ENCODE measurements around the gene BIRC6. TPM values are rescaled to one million over a fixed set of nuclear protein-coding genes. Genes with fewer than 3 reads are reported as not detected.
"Not testable (repeated sequence)": the region's sequence is repeated elsewhere in the genome, so short reads cannot be mapped to it uniquely, and the experiment has no call there.

BIRC6 gene
- total and polyA plus RNA-seq, 2 of the 8 experiments (the other 6 are each of a cell fraction or from before 2014, with no cell fraction given): 32.5 to 69.5 TPM

- no peak for TF ChIP-seq GTF2F1 (IDR thresholded peaks at IDR 0.05; ENCODE audit: borderline replicate concordance, low read depth, low read length)
- TF ChIP-seq PHF8 (conservative IDR thresholded peaks at IDR 0.05; ENCODE audit: low read depth, low read length): no peak
- no peak for TF ChIP-seq POU5F1 (IDR thresholded peaks at IDR 0.05; ENCODE audit: low read depth, low read length)
- no peak for TF ChIP-seq SIRT6 (IDR thresholded peaks at IDR 0.05; ENCODE audit: low read length)
These were observed 276.2 kb downstream of the BIRC6 start (continued) for GRCh38 chr2:32633040-32633439.

DNA sequence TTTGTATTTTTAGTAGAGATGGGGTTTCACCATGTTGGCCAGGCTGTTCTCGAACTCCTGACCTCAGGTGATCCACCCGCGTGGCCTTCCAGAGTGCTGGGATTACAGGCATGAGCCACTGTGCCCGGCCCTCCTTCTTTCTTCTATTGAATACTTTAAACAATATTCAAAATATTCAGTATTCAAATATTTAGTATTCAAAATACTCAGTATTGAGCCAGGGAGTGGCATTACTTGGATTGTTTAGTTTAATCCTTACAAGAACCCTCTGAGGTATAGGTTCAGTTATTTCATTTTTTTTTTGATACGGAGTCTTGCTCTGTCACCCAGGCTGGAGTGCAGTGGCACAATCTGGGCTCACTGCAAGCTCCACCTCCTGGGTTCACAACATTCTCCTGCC, 281.7 kb downstream of the BIRC6 start:
- FAIRE-seq; H3K56ac ChIP-seq (replicated peaks; ENCODE audit: insufficient read length, low read depth, low read length); H2BK15ac ChIP-seq (ENCODE audit: low read length); H3K79me1 ChIP-seq (ENCODE audit: low read depth, low read length); H4K20me1 ChIP-seq (replicated peaks in 1 of 2; ENCODE audit: control insufficient read depth in 1 of 2, insufficient read depth in 2 of 2, low read length in 2 of 2); DNase-seq (ENCODE audit: low read depth in 1 of 2, low spot score in 2 of 2); H3K4me1 ChIP-seq (replicated peaks in 1 of 4; ENCODE audit: control insufficient read depth in 3 of 4, insufficient read depth in 4 of 4, low read length in 3 of 4); H3K79me2 ChIP-seq (ENCODE audit: control insufficient read depth in 1 of 2, insufficient read depth in 2 of 2, low read length in 2 of 2); H2BK20ac ChIP-seq (ENCODE audit: low read length); H4K8ac ChIP-seq (ENCODE audit: extremely low read depth, insufficient read depth, low read length); H3K14ac ChIP-seq (ENCODE audit: insufficient read length); H4K5ac ChIP-seq (ENCODE audit: insufficient read length, low read depth, low read length); POLR2A ChIA-PET (ENCODE audit: partially characterized antibody); H3K4me3 ChIP-seq (ENCODE audit: extremely low read depth in 1 of 4, insufficient read depth in 2 of 4, low read depth in 3 of 4, low read length in 4 of 4); H2AFZ ChIP-seq (ENCODE audit: low read length); CTCF ChIA-PET (ENCODE audit: partially characterized antibody); H3K9ac ChIP-seq (replicated peaks in 1 of 4; ENCODE audit: extremely low read depth in 1 of 4, low read depth in 3 of 4, low read length in 3 of 4); H3K9me3 ChIP-seq (ENCODE audit: insufficient read depth in 2 of 2, low read depth in 1 of 2, low read length in 1 of 2); H2BK5ac ChIP-seq (ENCODE audit: low read depth, low read length); H2BK12ac ChIP-seq (ENCODE audit: low read depth, low read length); H2AK5ac ChIP-seq (ENCODE audit: low read depth, low read length); H3K27me3 ChIP-seq (replicated peaks in 1 of 4; ENCODE audit: control insufficient read depth in 3 of 4, extremely low read depth in 1 of 4, insufficient read depth in 3 of 4, low read length in 3 of 4); H2BK120ac ChIP-seq (replicated peaks; ENCODE audit: low read depth, low read length); H3K27ac ChIP-seq (ENCODE audit: low read depth, low read length); H3K4ac ChIP-seq (replicated peaks; ENCODE audit: insufficient read length, low read depth, low read length); H4K91ac ChIP-seq (replicated peaks; ENCODE audit: insufficient read length, low read length); H3K4me2 ChIP-seq (ENCODE audit: insufficient read depth in 1 of 2, low read depth in 2 of 2, low read length in 2 of 2); H3K18ac ChIP-seq (ENCODE audit: extremely low read depth, low read length); H3K23ac ChIP-seq (ENCODE audit: insufficient read length); H3K23me2 ChIP-seq (ENCODE audit: low read depth, low read length): not testable (repeated sequence)
- WGBS, 2 experiments (ENCODE audit: extremely low coverage in 1 of 2, insufficient coverage in 1 of 2, insufficient read length in 1 of 2, insufficient replicate concordance in 2 of 2, low coverage in 1 of 2, low lambda C conversion rate in 2 of 2, missing lambda C conversion rate in 1 of 2): 93% methylated on average over 5 of the region's 5 CpGs; no CpG with 5 or more reads in 1 of the 2 experiments
- H3K36me3 ChIP-seq (ENCODE audit: control insufficient read depth in 2 of 4, insufficient read depth in 4 of 4, low read length in 3 of 4): peaks cover 0 to 29% (median 10%) of the 10 kb centered on the region in 4 experiments; a peak in 6 of 8 replicates

Measured in H1 (cell line).